Nucleus accumbens (tissue), 56 donors: ENCODE data around the gene PDHB.
A peak's percentile ranks its signal among the peaks of the same experiment; 100 is the strongest.

Experiments used
- DNase-seq, 56 donors: peaks; one replicate each; lab custom pipeline; 2025; lab: John Stamatoyannopoulos, UW

PDHB gene

DNA sequence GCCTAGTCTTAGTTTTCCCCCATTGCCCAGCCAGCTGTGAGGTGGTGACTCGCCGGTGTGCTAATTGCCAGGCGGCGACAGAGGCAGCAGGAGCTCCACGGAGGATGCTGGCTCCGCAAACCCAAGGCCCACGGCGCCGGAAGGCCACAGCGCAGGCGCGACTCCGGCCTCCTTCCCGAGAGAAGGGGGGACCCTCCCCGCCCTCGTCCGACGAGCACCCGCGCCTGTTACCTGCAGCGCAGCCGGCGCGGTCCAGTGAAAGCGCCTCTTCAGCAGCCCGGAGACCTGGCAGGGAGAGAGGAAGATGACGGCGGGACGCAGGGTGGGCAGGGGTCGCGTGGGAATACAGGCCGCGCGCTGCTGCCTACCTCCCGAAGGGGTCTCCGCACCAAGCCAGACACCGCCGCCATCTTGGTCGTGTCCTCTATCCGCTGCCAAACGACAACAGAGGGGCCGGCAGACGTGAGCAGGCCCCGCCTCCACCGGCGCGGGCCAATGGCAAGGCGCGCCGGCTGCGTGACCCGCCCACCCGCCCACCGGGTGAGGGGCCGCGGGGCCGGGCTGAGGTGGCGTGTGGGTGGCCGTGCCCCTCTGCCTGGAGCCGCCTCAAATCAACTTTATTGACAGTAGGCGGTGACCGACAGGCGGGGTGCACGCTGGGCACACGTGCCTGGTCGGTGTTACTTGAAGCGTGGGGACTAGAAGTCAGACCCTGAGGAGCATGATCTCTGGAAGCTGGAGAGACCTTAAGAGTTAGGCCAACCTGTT, at the start of gene PDHB:
Gene PDHB, minus strand, starts transcription at position 433 of the 768 bp plus-strand sequence. Its CDS starts 23 bp downstream, at position 410.
- peak; percentile 66 to 99 (median 92) for DNase-seq

DNA sequence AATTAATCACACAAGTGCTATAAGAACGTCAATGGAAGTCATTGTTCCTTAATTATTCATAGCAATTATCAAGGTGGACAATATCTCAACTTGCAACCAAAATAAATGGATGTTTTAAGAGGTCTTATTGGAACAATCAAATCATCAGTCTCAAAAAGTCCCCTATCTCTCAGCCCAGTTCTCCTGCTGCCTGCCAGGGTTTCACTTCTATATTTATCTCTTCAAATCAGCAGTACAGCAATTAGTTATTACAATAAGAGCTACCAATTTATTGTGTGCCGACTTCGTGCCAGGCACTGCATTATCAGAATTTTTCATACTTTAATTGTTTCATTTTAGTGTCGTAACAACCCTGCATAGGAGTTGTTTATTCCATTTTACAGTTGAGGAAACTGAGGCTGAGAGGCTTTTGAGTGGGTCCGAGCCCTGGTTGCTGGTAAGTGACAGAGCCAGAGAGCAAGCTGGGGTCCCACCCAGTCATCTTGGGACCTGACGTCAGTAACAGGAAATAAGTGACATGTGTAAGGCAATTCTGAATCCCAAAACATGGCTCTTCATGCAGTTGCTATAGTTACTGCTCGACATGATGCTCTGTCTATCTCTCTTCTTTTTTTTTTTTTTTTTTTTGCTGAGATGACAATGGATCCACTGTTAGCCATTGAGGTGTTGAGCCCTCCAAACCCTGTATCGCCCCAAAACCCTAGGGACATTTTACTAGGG, 49.4 kb upstream of the PDHB start:
- DNase-seq = no peak

DNA sequence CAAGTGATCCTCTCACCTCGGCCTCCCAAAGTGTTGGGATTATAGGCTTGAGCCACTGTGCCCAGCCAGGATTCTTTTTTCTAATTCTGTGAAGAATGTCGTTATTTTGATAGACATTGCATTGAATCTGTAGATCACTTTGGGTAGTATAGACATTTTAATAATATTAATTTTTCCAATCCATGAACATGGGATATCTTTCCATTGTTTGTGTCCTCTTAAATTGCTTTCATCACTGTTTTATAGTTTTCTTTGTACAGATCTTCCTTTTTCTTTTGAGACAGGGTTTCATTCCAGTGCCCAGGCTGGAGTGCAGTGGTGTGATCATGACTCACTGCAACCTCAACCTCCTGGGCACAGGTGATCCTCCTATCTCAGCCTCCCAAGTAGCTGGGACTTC, 46.7 kb upstream of the PDHB start:
- DNase-seq = no peak

DNA sequence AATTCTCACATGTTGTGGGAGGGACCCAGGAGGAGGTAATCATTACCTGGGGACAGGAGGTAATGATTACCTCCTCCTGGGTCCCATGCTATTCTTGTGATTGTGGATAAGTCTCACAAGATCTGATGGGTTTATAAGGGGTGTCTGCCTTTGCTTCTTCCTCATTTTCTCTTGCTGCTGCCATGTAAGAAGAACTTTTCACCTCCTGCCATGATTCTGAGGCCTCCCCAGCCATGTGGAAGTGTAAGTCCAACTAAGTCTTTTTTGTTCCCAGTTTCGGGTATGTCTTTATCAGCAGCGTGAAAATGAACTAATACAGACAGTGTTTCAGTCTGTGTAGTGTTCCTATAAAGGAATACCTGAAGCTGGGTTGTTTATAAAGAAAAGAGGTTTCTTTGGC, 45.1 kb upstream of the PDHB start:
- no peak for DNase-seq

DNA sequence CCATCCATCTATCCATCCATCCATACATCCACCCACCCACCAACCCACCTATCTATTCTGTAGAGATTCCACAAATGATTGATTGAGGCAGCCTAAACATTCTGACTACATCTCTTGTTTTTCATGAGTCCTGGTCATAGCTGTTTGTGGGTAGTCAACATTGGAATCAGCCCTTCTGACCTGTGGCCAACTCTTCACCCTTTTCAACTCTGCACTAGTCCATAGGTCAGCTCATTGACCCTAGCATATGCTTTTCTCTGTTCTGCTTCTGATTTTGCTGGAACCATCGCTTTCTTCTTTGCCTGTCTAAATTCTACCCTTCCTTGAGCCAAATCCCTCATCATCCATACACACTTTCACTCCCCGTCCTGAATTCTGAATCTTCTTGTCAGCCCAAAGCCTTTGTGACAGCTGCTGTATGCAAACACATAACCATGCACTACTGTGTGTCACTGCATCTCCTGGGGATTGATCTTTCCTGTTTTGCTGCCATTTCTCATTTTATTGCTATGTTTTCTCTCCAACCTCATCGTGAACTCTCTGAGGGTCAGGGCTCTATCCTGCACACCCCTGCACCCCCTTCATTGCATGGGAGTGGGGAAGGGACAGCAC, 41.4 kb upstream of the PDHB start:
- DNase-seq = no peak

DNA sequence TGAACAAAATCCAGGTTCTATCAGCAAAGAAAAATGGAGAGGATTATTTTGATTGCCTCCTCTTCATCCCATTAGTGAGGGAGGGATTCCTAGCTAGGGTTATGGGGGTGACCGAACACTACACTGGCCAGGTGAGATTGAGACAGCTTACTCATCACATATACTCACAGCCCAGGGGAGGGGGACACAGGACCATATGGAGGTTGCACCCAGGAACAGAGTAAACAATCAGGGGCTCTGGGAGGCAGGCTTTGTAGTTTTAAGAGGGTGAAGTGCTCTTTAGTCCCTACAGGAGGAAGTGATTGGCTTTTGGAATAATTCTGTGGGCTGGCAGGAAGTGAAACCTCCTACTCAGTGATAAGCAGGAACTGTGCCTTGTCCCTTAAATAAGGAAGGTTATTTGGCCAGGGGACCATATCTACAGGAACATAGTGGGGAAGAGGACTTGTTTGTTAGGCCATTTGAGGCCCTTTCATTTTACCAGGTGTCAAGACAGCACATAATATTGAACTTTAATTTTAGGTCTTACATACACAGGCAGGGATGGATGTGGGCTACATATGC, 40.8 kb upstream of the PDHB start:
- no peak for DNase-seq

DNA sequence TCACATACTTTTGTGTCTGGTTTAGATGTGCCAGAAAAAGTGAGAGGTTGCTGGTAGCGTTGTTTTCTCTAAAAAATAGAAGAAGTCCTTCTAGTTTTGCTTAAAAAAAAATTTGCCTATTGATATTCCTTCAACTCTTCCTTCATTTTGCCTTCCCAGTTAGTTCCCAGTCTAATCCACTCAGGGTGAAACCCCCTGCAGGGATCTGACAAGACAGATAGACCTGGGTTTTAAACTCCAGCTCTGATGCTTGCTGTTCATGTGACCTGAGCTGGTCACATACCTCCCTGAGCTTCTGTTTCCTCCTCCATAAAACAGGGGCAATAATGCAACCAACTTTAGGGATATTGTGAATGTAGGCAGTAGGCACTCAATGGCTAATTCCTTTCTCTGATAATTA, 39.6 kb upstream of the PDHB start:
- no peak for DNase-seq

DNA sequence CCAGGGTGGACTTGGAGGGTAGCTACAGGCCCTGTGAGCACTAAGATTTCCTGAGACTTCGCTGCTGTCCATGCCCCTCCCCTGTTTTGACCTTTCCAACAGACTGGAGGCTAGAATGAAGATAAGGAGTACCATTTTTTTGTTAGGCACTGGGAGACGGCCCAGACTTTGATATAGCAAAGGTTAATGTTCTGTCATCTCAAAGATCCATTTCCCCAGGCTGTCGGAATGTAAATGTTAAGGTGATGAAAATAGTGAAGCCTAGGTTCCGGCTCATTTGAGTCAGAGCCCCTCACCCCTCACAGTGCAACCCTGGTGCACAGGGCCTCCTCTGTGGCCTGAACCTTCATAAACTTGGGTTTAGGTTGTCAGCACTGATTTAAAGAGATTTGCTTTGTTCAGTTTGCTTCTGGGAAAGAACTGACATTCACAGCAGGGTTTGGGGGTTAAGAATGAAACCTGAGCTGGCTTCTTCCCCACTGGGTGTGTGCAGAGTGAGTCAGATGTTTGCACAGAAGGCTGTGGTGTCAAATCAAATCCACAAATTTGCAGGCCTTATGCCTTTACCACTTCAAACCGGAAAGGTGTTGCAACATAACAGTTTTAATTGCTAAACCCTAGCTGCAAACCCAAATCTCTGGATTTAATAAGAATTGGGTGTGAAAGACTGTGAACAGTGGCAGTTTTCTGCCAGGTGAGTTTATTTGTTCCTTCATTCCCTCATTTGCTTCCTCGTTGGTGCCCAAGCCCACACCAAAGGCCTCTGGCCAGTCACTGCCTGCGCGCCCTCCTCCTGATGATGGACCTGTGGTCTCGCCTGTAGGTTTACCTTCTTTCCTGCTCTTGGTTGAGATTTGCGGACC, 37.6 kb upstream of the PDHB start:
- DNase-seq = peak in 2 of 56 donors; percentile 17 to 26

DNA sequence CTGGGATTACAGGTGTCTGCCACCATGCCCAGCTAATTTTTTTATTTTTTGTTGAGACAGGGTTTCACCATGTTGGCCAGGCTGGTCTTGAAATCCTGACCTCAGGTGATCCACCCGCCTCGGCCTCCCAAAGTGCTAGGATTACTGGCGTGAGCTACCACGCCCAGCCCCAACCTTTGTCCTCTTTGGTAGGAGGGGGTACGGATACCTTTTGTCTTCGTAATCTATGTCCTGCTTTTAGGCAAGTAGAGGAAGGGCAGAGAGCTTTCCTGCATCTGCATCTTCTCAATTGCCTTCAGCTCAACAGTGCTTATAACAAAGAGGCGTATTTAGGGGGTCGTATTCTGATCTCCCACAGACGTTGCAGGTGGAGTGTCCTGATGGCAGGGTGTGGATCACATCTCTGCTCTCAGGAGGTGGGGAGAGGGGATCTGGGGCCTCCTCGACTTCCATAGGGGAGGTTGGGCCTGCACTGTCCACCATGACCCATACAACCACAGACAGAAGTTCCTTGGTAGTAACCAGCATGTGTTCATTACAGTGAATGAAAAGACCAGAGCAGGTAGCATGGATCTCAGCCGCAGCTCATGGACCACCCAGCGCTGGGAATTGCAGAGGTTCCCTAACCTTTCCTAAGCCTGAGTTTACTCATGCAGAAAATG, 36.9 kb upstream of the PDHB start:
- no peak for DNase-seq

DNA sequence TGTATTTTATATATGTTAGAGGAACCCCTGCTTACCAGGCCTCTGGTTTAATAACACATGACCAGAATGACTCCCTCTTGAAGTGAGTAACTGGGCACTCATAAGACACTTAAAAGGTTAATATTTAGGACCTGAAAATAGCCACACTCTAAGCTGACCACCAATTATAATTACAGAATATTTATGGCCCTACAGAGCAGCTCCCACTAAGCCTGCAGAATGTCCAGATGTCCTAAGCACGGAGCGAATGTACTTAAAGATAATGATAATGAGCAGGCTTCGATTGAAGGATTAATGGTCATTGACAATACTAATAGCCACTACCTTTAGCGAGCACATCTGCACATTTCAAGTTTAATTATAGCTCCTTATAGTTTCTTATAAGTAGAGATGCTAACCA, 35.5 kb upstream of the PDHB start:
- DNase-seq = no peak

DNA sequence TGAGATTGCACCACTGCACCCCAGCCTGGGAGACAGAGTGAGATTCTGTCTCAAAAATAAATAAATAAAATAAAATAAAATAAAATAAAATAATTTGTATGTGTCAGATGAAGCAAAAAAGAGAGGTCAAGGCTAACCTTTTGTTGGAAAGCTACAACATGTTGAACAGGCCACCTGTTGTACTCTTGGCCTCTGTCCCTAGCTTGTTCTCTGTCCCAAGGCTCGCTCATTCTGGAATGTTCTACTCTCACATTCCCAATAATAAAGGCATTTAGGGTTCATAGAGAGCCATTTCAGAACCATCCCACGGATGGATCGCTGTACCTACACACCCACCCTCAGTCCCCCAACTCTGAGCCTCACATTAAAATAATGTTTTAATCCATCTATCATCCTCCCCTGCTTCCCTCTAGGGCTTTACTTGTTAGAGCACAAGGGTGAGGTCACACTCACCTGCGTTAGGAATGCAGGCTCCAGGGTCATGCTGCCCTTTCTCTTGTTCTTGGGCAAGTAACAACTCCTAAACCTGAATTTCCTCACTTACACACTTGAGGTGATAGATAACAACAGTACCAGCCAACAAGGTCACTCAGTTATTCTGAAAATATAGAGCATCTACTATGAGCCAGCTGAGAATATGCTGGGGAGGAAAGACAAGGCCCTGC, 33.4 kb upstream of the PDHB start:
- DNase-seq = no peak

DNA sequence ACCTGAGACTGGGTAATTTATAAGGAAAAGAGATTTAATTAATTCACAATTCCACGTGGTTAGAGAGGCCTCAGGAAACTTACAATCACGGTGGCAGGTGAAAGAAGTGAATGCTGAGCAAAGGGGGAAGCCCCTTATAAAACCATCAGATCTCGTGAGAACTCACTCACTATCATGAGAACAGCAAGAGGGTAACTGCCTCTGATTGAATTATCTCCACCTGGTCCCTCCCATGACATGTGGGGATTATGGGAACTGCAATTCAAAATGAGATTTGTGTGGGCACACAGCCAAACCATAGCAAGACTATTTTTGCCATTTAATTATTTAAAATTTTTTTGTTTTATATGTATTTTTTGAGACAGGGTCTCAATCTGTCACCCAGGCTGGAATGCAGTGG, 31.2 kb upstream of the PDHB start:
- DNase-seq = no peak

DNA sequence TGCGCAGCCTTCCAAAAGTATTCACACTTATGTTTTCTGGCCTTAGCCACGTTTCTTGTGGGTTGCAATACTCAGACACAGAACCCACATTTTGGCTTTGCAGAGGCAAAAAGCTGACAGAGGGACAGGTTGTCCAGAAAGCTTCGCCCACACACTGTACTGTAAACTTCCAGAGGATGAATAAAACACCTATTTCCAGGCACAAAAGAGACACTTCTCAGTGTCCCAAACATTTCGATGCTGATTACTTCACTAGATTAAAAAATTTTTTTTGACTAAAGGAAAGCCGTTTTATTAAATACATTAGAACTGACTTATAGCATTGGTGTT, 30.3 kb upstream of the PDHB start:
- DNase-seq = no peak

DNA sequence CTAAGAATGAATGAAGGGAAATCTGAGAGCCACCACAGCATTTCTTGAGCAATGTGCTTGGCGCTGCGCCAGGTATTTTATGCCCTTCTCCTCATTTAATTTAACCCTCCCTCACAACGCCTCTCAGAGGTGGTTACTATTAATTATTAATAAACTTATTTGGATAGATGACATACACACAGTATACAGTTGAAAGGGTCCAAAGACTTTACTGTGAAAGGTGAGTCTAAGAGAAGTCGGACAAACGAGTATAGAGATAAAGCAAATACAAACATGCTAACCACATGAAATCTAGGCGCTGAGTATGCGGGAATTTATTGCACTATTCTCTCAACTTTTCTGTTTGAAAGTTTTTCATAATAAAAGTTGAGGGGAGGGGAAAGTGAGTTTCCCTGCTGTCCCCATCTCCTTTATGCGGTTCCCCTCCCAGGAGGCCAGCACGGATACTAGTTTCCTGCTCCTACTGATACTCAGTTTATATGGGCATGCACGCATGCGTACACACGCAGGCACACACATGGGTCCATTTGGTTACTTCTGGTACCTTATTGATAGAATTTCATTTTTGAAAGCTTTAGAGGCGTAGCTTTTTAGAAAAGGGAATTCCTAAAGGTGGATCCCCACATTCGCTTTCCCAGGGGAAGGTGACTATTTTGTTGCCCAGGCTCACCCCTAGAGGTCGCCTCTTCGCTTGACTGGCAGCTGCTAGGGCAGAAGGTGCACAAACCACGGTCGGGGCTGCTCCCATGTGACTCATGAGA, 29.7 kb upstream of the PDHB start:
- DNase-seq = peak in 46 of 56 donors; percentile 4 to 74 (median 34)

DNA sequence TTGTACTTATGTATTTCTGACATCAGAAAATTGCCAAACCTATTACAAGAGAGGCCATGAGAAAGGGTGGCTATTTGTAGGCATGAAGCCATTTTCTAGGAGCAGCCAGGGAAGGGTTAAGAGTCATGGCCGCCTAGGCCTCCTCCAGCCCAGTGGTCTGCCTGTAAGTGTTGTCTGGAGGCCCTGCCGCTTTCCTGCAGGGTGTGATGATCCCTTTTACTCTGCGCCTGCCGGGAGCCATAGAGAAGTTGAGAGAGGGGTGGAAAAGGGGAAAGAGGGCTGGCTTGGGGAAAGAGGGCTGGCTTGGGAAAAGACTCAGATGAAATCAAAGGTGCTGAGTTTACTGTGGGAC, 29.2 kb upstream of the PDHB start:
- no peak for DNase-seq

DNA sequence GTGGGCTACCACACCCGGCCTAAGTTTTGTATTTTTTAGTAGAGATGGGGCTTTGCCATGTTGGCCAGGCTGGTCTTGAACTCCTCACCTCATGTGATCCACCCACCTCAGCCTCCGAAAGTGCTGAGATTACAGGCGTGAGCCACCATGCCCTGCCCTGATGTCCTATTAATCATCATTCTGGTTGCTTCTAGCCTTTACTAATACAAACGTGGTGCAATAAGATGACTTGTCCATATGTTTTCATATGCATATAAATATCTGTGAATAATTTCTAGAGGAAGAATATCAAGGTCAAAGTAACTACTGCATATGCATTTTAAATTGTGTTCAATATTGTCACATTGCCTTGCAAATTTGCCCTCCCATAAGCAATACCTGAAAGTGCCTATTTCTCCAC, 25.5 kb upstream of the PDHB start:
- DNase-seq = no peak

DNA sequence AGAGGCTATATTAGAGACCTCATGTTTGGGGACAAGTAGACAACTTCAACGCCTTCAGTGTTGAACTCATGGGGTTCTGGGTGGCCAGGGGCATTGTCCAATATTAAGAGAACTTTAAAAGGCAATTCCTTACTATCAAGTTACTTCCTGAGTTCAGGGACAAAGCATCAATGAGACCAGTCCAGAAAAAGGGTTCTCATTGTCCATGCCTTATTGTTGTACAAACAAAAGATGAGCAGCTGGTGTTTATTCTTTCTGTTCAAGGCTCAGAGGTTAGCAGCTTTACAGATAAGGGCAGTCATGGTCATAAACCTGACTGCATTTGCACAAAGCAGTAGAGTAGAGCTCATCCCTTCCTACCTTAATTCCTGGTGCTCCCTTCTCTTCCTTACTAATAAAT, 18.5 kb upstream of the PDHB start:
- no peak for DNase-seq

DNA sequence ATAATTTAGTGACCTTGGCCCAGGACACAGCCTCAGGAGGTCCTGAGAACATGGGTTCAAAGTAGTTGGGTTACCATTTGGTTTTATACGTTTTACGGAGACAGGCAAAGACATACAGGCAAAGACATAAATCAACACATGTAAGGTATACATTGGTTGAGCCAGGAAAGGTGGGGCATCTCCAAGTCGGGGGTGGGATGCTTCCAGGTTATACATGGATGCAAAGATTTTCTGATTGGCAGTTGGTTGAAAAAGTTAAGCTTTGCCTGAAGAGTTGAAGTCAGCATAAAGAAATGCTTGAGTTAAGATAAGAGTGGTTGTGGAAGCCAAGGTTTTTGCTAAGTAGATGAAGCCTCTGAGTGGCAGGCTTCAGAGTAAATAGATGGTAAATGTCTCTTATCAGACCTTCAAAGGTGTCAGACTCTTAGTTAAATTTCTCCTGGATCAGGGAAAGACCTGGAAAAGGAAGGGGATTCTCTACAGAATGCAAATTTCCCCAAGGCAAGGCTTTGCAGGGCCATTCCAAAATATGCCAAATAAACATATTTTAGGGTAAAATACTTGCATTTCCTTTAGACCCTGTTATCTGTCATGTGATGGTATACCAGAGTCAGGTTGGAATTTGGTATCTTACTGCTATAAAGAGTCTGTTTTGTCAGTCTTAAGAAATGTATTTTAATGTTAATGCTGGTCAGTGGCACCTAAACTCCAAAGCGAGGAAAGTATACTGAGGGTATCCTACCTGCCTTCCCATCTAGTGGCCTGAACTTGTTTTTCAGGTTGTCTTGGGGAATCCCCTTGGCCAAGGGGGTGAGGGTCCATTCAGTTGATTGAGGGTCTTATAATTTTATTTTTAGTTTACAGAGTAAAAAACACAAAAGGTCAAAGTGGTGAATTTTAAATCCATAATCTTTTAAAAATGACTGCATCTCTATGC, 8.2 kb upstream of the PDHB start:
- no peak for DNase-seq
